ENCODE results near the gene TIPRL.

DNA sequence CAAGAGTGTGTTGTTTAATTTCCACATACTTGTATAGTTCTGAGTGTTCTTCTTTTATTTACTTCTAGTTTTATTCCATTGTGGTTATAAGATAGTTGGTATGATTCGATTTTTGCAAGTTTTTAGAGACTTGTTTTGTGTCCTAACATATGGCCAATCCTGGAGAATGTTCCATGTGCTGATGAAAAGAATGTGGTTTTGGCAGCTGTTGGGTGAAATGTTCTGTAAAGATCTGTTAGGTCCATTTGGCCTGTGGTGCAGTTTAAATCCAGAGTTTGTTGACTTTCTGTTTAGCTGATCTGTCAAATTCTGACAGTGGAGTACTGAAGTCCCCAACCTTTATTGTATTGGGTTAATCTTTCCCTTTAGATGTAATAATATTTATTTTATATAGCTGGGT lies 19.5 kb upstream of the TIPRL start:
- TF ChIP-seq CTCF (IDR thresholded peaks at IDR 0.05) (no peak), EZH2 (IDR thresholded peaks at IDR 0.05; ENCODE audit: borderline replicate concordance, insufficient read depth, low read depth, low read length, poor library complexity, severe bottlenecking) (no peak)

All from B cell (primary cell).